Type B pancreatic cell (in vitro differentiated cells): ENCODE data around the gene KLHL25. TPM values are rescaled to one million over a fixed set of nuclear protein-coding genes. Genes with fewer than 3 reads are reported as not detected.

ENCODE experiments used
- DNase-seq: peaks from one replicate; pipeline ENCODE4 v3.0.0; 2021; ENCODE audit warnings: mixed read lengths; ENCODE audit not compliant: unreplicated experiment; ENCODE audit errors: extremely low spot score
- H3K27ac Mint-ChIP-seq: 2 replicates; pipeline ENCODE4 v1.8.0; 2021; ENCODE audit warnings: mild to moderate bottlenecking, mixed read lengths
- H3K27me3 Mint-ChIP-seq: 2 replicates; pipeline ENCODE4 v1.8.0; 2021; ENCODE audit warnings: mixed read lengths
- H3K36me3 Mint-ChIP-seq: 2 replicates; pipeline ENCODE4 v1.8.0; 2021; ENCODE audit warnings: mixed read lengths
- H3K4me1 Mint-ChIP-seq: one replicate; pipeline ENCODE4 v1.8.0; 2021; ENCODE audit warnings: mixed read lengths; ENCODE audit not compliant: unreplicated experiment
- H3K4me3 Mint-ChIP-seq: 2 replicates; pipeline ENCODE4 v1.8.0; 2021; ENCODE audit warnings: mild to moderate bottlenecking, mixed read lengths
- H3K9me3 Mint-ChIP-seq: 2 replicates; pipeline ENCODE4 v1.8.0; 2021; ENCODE audit warnings: mixed read lengths
- total RNA-seq: library from RNA; stranded (reverse); gene quantifications from 2 replicates; pipeline ENCODE4 v1.2.1, GENCODE V29; 2021; ENCODE audit warnings: low replicate concordance
- TF ChIP-seq, protein P1 (sequence below): fragments of 200-600 bp; sonication (generic); conservative IDR thresholded peaks from 2 replicates; pipeline ENCODE4 v1.5.0; 2021; ENCODE audit warnings: antibody characterized with exemption, mild to moderate bottlenecking

KLHL25 gene
- total RNA-seq, 1 donor from 2014 or later: 12.3 TPM

GRCh38 chr15:85828874-85829273 is 34.1 kb upstream of the KLHL25 start:
- peaks cover 8% of the 10 kb centered on the region for H3K4me1 Mint-ChIP-seq
- TF ChIP-seq, protein P1, sequence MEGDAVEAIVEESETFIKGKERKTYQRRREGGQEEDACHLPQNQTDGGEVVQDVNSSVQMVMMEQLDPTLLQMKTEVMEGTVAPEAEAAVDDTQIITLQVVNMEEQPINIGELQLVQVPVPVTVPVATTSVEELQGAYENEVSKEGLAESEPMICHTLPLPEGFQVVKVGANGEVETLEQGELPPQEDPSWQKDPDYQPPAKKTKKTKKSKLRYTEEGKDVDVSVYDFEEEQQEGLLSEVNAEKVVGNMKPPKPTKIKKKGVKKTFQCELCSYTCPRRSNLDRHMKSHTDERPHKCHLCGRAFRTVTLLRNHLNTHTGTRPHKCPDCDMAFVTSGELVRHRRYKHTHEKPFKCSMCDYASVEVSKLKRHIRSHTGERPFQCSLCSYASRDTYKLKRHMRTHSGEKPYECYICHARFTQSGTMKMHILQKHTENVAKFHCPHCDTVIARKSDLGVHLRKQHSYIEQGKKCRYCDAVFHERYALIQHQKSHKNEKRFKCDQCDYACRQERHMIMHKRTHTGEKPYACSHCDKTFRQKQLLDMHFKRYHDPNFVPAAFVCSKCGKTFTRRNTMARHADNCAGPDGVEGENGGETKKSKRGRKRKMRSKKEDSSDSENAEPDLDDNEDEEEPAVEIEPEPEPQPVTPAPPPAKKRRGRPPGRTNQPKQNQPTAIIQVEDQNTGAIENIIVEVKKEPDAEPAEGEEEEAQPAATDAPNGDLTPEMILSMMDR: no peak
- H3K4me3 Mint-ChIP-seq: no peak overlapping the region
- H3K9me3 Mint-ChIP-seq: no peaks in the 10 kb centered on the region
- H3K27ac Mint-ChIP-seq: no peak overlapping the region
- H3K27me3 Mint-ChIP-seq: peaks cover 7% of the 10 kb centered on the region
- H3K36me3 Mint-ChIP-seq: no peaks in the 10 kb centered on the region
- no peak for DNase-seq

DNA sequence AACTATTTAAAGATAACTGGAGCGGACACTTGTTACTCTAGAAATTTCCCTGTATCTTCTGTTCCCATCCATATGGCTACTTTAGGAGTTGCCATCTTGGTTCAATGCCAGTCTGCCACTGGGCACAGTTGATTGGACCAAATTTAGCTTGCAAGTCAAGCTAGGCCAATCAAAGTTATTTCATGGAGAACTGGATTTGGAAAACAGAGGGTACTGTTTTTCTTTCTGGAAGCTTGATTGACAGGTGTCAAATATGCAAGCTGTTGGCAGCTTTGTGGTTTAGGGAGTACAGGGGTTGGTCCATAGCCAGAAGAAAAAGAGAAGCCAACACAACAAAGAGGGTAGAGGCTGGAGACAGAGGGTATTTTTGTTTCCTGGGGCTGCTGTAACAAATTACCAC is 33.4 kb upstream of the KLHL25 start:
- Mint-ChIP-seq H3K27me3 (peaks cover 7% of the 10 kb centered on the region), H3K36me3 (no peaks in the 10 kb centered on the region), H3K4me3 (no peak overlapping the region), H3K9me3 (no peaks in the 10 kb centered on the region), H3K4me1 (peaks cover 8% of the 10 kb centered on the region), H3K27ac (no peak overlapping the region)
- DNase-seq: no peak
- TF ChIP-seq, protein P1: no peak

GRCh38 chr15:85826756-85827515 is 32.2 kb upstream of the KLHL25 start:
- no peak overlapping the region for H3K27ac Mint-ChIP-seq
- no peaks in the 10 kb centered on the region for H3K9me3 Mint-ChIP-seq
- no peak for DNase-seq
- no peaks in the 10 kb centered on the region for H3K36me3 Mint-ChIP-seq
- no peak overlapping the region for H3K4me3 Mint-ChIP-seq
- TF ChIP-seq, protein P1: no peak
- H3K27me3 Mint-ChIP-seq: peaks cover 7% of the 10 kb centered on the region
- H3K4me1 Mint-ChIP-seq: peaks cover 8% of the 10 kb centered on the region

DNA sequence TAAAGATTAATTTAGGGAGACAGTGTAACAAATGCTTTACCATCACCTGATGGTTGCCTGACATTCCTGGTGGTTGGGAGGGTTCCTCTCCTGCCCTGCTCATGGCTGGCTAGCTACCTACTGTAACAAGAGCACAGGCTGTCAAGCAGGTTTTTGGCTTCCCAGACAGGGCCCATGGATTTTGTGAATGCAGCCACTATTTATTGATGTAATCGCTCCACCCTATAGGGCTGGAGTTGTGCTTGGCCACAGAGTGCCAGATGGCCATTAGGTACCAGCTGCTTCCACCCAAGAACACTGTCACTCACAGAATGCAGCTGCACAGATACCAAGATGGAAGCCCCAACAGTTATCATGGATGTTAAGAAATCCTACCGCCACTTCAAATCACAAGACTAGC is 31.0 kb upstream of the KLHL25 start:
- H3K4me1 Mint-ChIP-seq: peaks cover 4% of the 10 kb centered on the region

GRCh38 chr15:85825118-85825517 is 30.4 kb upstream of the KLHL25 start:
- Mint-ChIP-seq H3K9me3 (no peaks in the 10 kb centered on the region), H3K4me1 (no peaks in the 10 kb centered on the region), H3K27me3 (no peaks in the 10 kb centered on the region), H3K36me3 (no peaks in the 10 kb centered on the region), H3K4me3 (no peak overlapping the region), H3K27ac (no peak overlapping the region)
- no peak for DNase-seq
- TF ChIP-seq, protein P1: no peak

More for the DNA sequence above, 31.0 kb upstream of the KLHL25 start:
- DNase-seq: no peak
- H3K27ac Mint-ChIP-seq: no peak overlapping the region
- no peaks in the 10 kb centered on the region for H3K9me3 Mint-ChIP-seq
- no peaks in the 10 kb centered on the region for H3K36me3 Mint-ChIP-seq
- peaks cover 6% of the 10 kb centered on the region for H3K27me3 Mint-ChIP-seq
- TF ChIP-seq, protein P1: no peak
- no peak overlapping the region for H3K4me3 Mint-ChIP-seq
